ENCODE results near the gene TMIGD3.

The TMIGD3 gene

GRCh38 chr1:111512132-111512889, 8.9 kb upstream of the TMIGD3 start:
- Histone ChIP-seq H2AFZ (ENCODE audit: low read depth, low read length) (no peak overlapping the region), H4K20me1 (ENCODE audit: insufficient read depth, low read length) (no peaks in the 10 kb centered on the region), H3K4me3 (ENCODE audit: low read depth in 1 of 2, low read length in 2 of 2) (no peak overlapping the region), H3K9me3 (ENCODE audit: insufficient read depth, low read length, severe bottlenecking) (no peaks in the 10 kb centered on the region), H3K4me1 (ENCODE audit: insufficient read depth, low read length) (peaks cover 25% of the 10 kb centered on the region), H3K27me3 (ENCODE audit: insufficient read depth, low read length, poor library complexity) (no peaks in the 10 kb centered on the region), H3K9ac (ENCODE audit: low read depth, low read length) (no peak overlapping the region), H3K36me3 (ENCODE audit: insufficient read depth, low read length) (no peaks in the 10 kb centered on the region), H3K79me2 (ENCODE audit: insufficient read depth, low read length) (no peaks in the 10 kb centered on the region), H3K27ac (ENCODE audit: low read length) (no peak overlapping the region), H3K4me2 (ENCODE audit: insufficient read depth, low read length) (no peak overlapping the region)
- TF ChIP-seq, protein P1, sequence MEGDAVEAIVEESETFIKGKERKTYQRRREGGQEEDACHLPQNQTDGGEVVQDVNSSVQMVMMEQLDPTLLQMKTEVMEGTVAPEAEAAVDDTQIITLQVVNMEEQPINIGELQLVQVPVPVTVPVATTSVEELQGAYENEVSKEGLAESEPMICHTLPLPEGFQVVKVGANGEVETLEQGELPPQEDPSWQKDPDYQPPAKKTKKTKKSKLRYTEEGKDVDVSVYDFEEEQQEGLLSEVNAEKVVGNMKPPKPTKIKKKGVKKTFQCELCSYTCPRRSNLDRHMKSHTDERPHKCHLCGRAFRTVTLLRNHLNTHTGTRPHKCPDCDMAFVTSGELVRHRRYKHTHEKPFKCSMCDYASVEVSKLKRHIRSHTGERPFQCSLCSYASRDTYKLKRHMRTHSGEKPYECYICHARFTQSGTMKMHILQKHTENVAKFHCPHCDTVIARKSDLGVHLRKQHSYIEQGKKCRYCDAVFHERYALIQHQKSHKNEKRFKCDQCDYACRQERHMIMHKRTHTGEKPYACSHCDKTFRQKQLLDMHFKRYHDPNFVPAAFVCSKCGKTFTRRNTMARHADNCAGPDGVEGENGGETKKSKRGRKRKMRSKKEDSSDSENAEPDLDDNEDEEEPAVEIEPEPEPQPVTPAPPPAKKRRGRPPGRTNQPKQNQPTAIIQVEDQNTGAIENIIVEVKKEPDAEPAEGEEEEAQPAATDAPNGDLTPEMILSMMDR (IDR thresholded peaks at IDR 0.05; ENCODE audit: borderline replicate concordance, extremely low read depth, low read length, poor library complexity, severe bottlenecking), result no peak
- no peak for TF ChIP-seq EZH2 (IDR thresholded peaks at IDR 0.05; ENCODE audit: borderline replicate concordance, low read depth, low read length, severe bottlenecking)
- ATAC-seq (ENCODE audit: insufficient read depth, low read depth), result no peak
- DNase-seq, result no peak

DNA sequence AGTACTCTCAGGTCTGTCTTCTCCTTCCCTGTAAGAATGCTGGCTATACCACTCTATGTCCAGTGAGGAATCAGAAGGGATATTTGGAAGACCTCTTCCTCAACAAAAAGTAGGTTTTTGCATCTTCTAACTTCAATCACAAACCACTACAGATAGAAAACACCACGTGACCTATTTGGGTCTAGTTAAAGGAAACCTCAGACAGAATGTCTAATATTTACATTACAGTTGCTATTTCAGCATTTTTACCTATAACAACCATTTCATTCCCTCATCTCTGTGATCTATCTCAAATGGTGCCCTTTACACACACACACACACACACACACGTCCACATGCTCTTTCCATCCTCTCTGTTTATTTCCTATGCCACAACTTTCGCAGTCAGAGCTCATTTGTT, 7.9 kb upstream of the TMIGD3 start:
- no peaks in the 10 kb centered on the region for H3K36me3 ChIP-seq (ENCODE audit: insufficient read depth, low read length)
- no peaks in the 10 kb centered on the region for H3K27me3 ChIP-seq (ENCODE audit: insufficient read depth, low read length, poor library complexity)
- no peaks in the 10 kb centered on the region for H3K9me3 ChIP-seq (ENCODE audit: insufficient read depth, low read length, severe bottlenecking)
- peaks cover 24% of the 10 kb centered on the region for H3K4me1 ChIP-seq (ENCODE audit: insufficient read depth, low read length)
- no peaks in the 10 kb centered on the region for H4K20me1 ChIP-seq (ENCODE audit: insufficient read depth, low read length)
- H3K79me2 ChIP-seq (ENCODE audit: insufficient read depth, low read length), result no peaks in the 10 kb centered on the region
- DNase-seq (no peak), ATAC-seq (ENCODE audit: insufficient read depth, low read depth) (no peak)
- H3K27ac ChIP-seq (ENCODE audit: low read length), result no peak overlapping the region
- H3K4me3 ChIP-seq (ENCODE audit: low read depth in 1 of 2, low read length in 2 of 2), result no peak overlapping the region
- no peak overlapping the region for H3K4me2 ChIP-seq (ENCODE audit: insufficient read depth, low read length)
- no peak overlapping the region for H2AFZ ChIP-seq (ENCODE audit: low read depth, low read length)
- no peak for TF ChIP-seq EZH2 (IDR thresholded peaks at IDR 0.05; ENCODE audit: borderline replicate concordance, low read depth, low read length, severe bottlenecking)
- TF ChIP-seq, protein P1 (IDR thresholded peaks at IDR 0.05; ENCODE audit: borderline replicate concordance, extremely low read depth, low read length, poor library complexity, severe bottlenecking), result no peak
- H3K9ac ChIP-seq (ENCODE audit: low read depth, low read length), result no peak overlapping the region

DNA sequence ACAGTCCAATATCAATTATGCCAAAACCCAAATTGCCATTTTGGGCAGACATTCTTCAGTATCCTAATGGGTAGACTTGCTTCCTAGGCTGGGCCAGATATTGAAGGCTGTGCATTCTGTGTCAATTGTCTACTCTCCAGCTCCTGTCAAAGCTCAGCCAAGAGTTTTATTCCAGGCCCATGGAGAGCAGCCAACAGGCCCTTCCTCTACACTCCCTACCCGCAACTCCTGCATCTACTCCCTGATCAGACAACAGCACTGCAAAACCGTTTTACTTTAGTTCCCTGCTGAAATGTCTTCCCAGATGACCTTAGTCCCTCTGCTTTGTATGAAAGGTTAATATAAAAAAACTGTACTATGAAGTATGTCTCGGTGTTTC, 6.6 kb upstream of the TMIGD3 start:
- Histone ChIP-seq H3K36me3 (ENCODE audit: insufficient read depth, low read length) (no peaks in the 10 kb centered on the region), H3K9ac (ENCODE audit: low read depth, low read length) (no peak overlapping the region), H3K4me2 (ENCODE audit: insufficient read depth, low read length) (no peak overlapping the region), H3K27ac (ENCODE audit: low read length) (no peak overlapping the region), H3K4me3 (ENCODE audit: low read depth in 1 of 2, low read length in 2 of 2) (no peak overlapping the region), H2AFZ (ENCODE audit: low read depth, low read length) (no peak overlapping the region), H3K4me1 (ENCODE audit: insufficient read depth, low read length) (peaks cover 24% of the 10 kb centered on the region), H4K20me1 (ENCODE audit: insufficient read depth, low read length) (no peaks in the 10 kb centered on the region), H3K79me2 (ENCODE audit: insufficient read depth, low read length) (no peaks in the 10 kb centered on the region), H3K27me3 (ENCODE audit: insufficient read depth, low read length, poor library complexity) (no peaks in the 10 kb centered on the region), H3K9me3 (ENCODE audit: insufficient read depth, low read length, severe bottlenecking) (no peaks in the 10 kb centered on the region)
- no peak for ATAC-seq (ENCODE audit: insufficient read depth, low read depth)
- no peak for TF ChIP-seq EZH2 (IDR thresholded peaks at IDR 0.05; ENCODE audit: borderline replicate concordance, low read depth, low read length, severe bottlenecking)
- TF ChIP-seq, protein P1 (IDR thresholded peaks at IDR 0.05; ENCODE audit: borderline replicate concordance, extremely low read depth, low read length, poor library complexity, severe bottlenecking), result no peak
- DNase-seq, result no peak

Measured in DND-41 (cell line).